Adrenal gland (tissue), 12 donors: ENCODE results near the gene ADIPOR2. TPM values are rescaled to one million over a fixed set of nuclear protein-coding genes. Genes with fewer than 3 reads are reported as not detected.

ENCODE experiments used
- DNase-seq, 7 donors: peaks; one replicate each; pipeline ENCODE4 v3.0.0-alpha.2; 2019 to 2020
- H3K27ac ChIP-seq, 5 donors: fragments of 200-600 bp; sonication (generic) in 4 of 5; 1 replicate in 3 of 5; 2 replicates in 2 of 5; pipeline versions ENCODE4 v1.5.1 to v1.8.0; 2016 to 2020; ENCODE audit warnings: mild to moderate bottlenecking in 1 of 5
- H3K27me3 ChIP-seq: fragments of 200-600 bp; 2 replicates; pipeline ENCODE4 v1.8.0; 2021
- H3K36me3 ChIP-seq, 2 donors: fragments of 200-600 bp; replicated peaks in 1 of 2; 1 replicate in 1 of 2; 2 replicates in 1 of 2; pipeline versions ENCODE4 v1.5.1 to v1.8.0; 2018 to 2022
- H3K4me1 ChIP-seq, 2 donors: fragments of 200-600 bp; replicated peaks in 1 of 2; 1 replicate in 1 of 2; 2 replicates in 1 of 2; pipeline versions ENCODE4 v1.5.1 to v1.8.0; 2018 to 2021
- H3K4me3 ChIP-seq, 4 donors: fragments of 200-600 bp; sonication (generic) in 3 of 4; one replicate each; pipeline ENCODE4 v1.5.1; 2016 to 2018
- H3K9me3 ChIP-seq, 3 donors: fragments of 200-600 bp; sonication (generic) in 1 of 3; replicated peaks in 1 of 3; 1 replicate in 2 of 3; 2 replicates in 1 of 3; pipeline versions ENCODE4 v1.5.1 to v1.8.0; 2016 to 2021
- CTCF ChIP-seq, 6 experiments: fragments of 450-650 bp in 4 of 6; fragments of 200-600 bp in 2 of 6; sonication (generic) in 1 of 6; IDR thresholded peaks; 1 replicate in 5 of 6; 2 replicates in 1 of 6; pipeline versions ENCODE4 v1.5.1 to v1.8.0; 2016 to 2021; ENCODE audit warnings: antibody characterized with exemption in 6 of 6, mild to moderate bottlenecking in 2 of 6, moderate library complexity in 1 of 6
- POLR2A ChIP-seq, 2 donors: fragments of 450-650 bp; IDR thresholded peaks; one replicate each; pipeline ENCODE4 v1.6.1; 2017; ENCODE audit warnings: antibody characterized with exemption in 2 of 2, mild to moderate bottlenecking in 2 of 2, moderate library complexity in 1 of 2
- WGBS, 4 donors: extraction: QIAGEN DNeasy Blood & Tissue Kit in 2 of 4; methylation state at CpG; one replicate each; pipeline versions ENCODE4 v1.1.5 to v1.1.7; 2013 to 2017; 5-methylcytosine and 5-hydroxymethylcytosine counted together
- intact Hi-C, 2 donors: fragments of 100-400 bp; cut with DNase I; formaldehyde crosslinking; loops; one replicate each; pipeline versions ENCODE4 v1.14.1 to v1.15.0; 2022 to 2023
- polyA plus RNA-seq, 3 donors: library from polyadenylated mRNA; stranded (reverse); fragments of 200-250 nt in 2 of 3; fragments of 350-450 nt in 1 of 3; fragmentation: Illumina TruSeq in 1 of 3; extraction: RNeasy Lipid Tissue Mini Kit (QIAGEN cat#74804) in 1 of 3; gene quantifications; one replicate each; pipeline ENCODE4 v1.2.3, GENCODE V29; 2013 to 2014
- total RNA-seq, 9 donors: library from RNA; depleted of rRNA in 4 of 9; stranded (reverse); fragments of >200 nt in 4 of 9; fragments of 120-200 nt in 1 of 9; fragmentation: NEBNext Ultra II Directional in 1 of 9; extraction: Animal tissue kit (Norgen Biotek cat#: 25700) in 1 of 9; gene quantifications; one replicate each; pipeline versions ENCODE4 v1.1.0 to v1.2.4, GENCODE V29; 2013 to 2023
- donor health status: healthy with polysubstance abuse.
- donor health status: Bipolar disorder and iron deficiency.
- donor health status: DM: yes; HTN: yes; CAD: no.
- donor health status: DM: no; HTN: no; CAD: no.
- donor health status: DM: no; HTN: no; CAD: no.
- donor health status: DM: yes; HTN: yes; CAD: no.

The ADIPOR2 gene
- total and polyA plus RNA-seq, 12 donors = 46.2 to 214 (median 98.6) TPM

GRCh38 chr12:1807087-1807860, 116.4 kb downstream of the ADIPOR2 start:
- Histone ChIP-seq H3K4me1 (peaks cover 0 to 3% of the 10 kb centered on the region in 2 donors), H3K27ac (no peak overlapping the region), H3K27me3 (no peaks in the 10 kb centered on the region), H3K9me3 (no peaks in the 10 kb centered on the region), H3K36me3 (no peaks in the 10 kb centered on the region), H3K4me3 (no peak overlapping the region)
- TF ChIP-seq CTCF (IDR thresholded peaks at IDR 0.05) = no peak
- TF ChIP-seq POLR2A (IDR thresholded peaks at IDR 0.05) = no peak
- 82 to 86% (median 84%) methylated on average over 15 of the region's 15 CpGs for WGBS, 4 donors
- no peak for DNase-seq
- intact Hi-C loops = loop anchor here in 1 of 2 donors (5.0 kb wide), 1 partner anchor 125 kb away; no protein-coding TSS in a partner anchor

GRCh38 chr12:1808036-1808797, 117.3 kb downstream of the ADIPOR2 start:
- Histone ChIP-seq H3K4me1 (peaks cover 0 to 3% of the 10 kb centered on the region in 2 donors), H3K9me3 (no peaks in the 10 kb centered on the region), H3K27ac (no peak overlapping the region), H3K4me3 (no peak overlapping the region), H3K36me3 (no peaks in the 10 kb centered on the region), H3K27me3 (no peaks in the 10 kb centered on the region)
- no peak for DNase-seq
- TF ChIP-seq CTCF (IDR thresholded peaks at IDR 0.05) (no peak), POLR2A (IDR thresholded peaks at IDR 0.05) (no peak)
- 84 to 89% (median 85%) methylated on average over 19 of the region's 19 CpGs for WGBS, 4 donors
- intact Hi-C loops = loop anchor here in 1 of 2 donors (5.0 kb wide), 1 partner anchor 124 kb away; no protein-coding TSS in a partner anchor

GRCh38 chr12:1808798-1809480, 118.1 kb downstream of the ADIPOR2 start:
- TF ChIP-seq POLR2A (IDR thresholded peaks at IDR 0.05) = no peak
- no peak for TF ChIP-seq CTCF (IDR thresholded peaks at IDR 0.05)
- peaks cover 0 to 3% of the 10 kb centered on the region in 2 donors for H3K4me1 ChIP-seq
- DNase-seq = no peak
- H3K27me3 ChIP-seq = no peaks in the 10 kb centered on the region
- no peaks in the 10 kb centered on the region for H3K36me3 ChIP-seq
- H3K4me3 ChIP-seq = no peak overlapping the region
- intact Hi-C loops = loop anchor here in 1 of 2 donors (5.0 kb wide), 1 partner anchor 123 kb away; no protein-coding TSS in a partner anchor
- H3K27ac ChIP-seq = no peak overlapping the region
- 78 to 87% (median 85%) methylated on average over 22 of the region's 22 CpGs for WGBS, 4 donors
- H3K9me3 ChIP-seq = no peaks in the 10 kb centered on the region
